C4-2B (cell line): ENCODE measurements around the gene TCERG1L.

Source experiments
- CTCF ChIP-seq: fragments of 450-650 bp; conservative IDR thresholded peaks from 2 replicates; pipeline ENCODE4 v1.5.1; 2017; ENCODE audit warnings: mild to moderate bottlenecking
- ZFX ChIP-seq: fragments of 450-650 bp; IDR thresholded peaks from 2 replicates; pipeline ENCODE4 v1.6.1; 2017

GRCh38 chr10:131161087-131161486, 150.4 kb downstream of the TCERG1L start:
- TF ChIP-seq CTCF (no peak), ZFX (no peak)
